Erythroblast (primary cell): ENCODE results near the gene HSD17B7.
"Not testable (repeated sequence)": the region's sequence is repeated elsewhere in the genome, so short reads cannot be mapped to it uniquely, and the experiment has no call there.

ENCODE experiments used
- GATA1 ChIP-seq: IDR thresholded peaks from 2 replicates; pipeline ENCODE4 v1.6.1; 2011; ENCODE audit warnings: low read depth, mild to moderate bottlenecking, control low read depth, low read length, moderate library complexity
- POLR2A ChIP-seq: IDR thresholded peaks from 2 replicates; pipeline ENCODE4 v1.6.1; 2011; ENCODE audit warnings: mild to moderate bottlenecking, low read length

DNA sequence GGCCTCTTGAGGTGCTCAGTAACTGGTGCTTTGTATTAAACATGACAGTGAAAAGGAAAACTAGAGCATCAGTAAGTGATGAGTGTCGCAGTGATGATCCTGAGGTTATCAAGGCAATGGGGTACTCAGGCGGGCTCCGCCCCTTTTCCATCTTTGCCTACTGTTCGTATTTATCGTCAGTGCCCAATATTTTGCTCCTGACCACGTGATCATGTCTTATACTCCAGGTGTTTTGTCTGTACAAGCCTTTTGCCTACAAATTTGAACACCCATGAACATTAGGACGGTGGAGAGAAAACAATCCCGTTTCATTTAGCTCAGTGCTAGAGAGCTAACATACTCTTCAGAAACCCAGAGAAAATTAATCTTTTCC lies 469 bp downstream of the HSD17B7 start:
- not testable (repeated sequence) for TF ChIP-seq POLR2A, GATA1
